Transverse colon (tissue), 4 donors: ENCODE data around the gene GRPEL1.
A peak's percentile ranks its signal among the peaks of the same experiment; 100 is the strongest.

ENCODE experiments used
- EP300 ChIP-seq: sonication (generic); formaldehyde crosslinking; IDR thresholded peaks from one replicate; pipeline ENCODE4 v1.6.1; 2017; ENCODE audit warnings: antibody characterized with exemption, low read depth
- POLR2A ChIP-seq: fragments of 450-650 bp; IDR thresholded peaks from one replicate; pipeline ENCODE4 v1.6.1; 2016; ENCODE audit warnings: antibody characterized with exemption, mild to moderate bottlenecking, moderate library complexity
- POLR2AphosphoS5 ChIP-seq, 3 donors: sonication (generic); formaldehyde crosslinking; IDR thresholded peaks; one replicate each; pipeline ENCODE4 v1.6.1; 2016; ENCODE audit warnings: antibody characterized with exemption in 3 of 3
- TF ChIP-seq, protein P1 (sequence below), 5 experiments: fragments of 200-600 bp in 3 of 5; fragments of 450-650 bp in 2 of 5; sonication (generic) in 3 of 5; IDR thresholded peaks; 1 replicate in 2 of 5; 2 replicates in 3 of 5; pipeline ENCODE4 v1.5.1; 2016 to 2017; ENCODE audit warnings: antibody characterized with exemption in 5 of 5, inconsistent platforms in 3 of 5, mild to moderate bottlenecking in 2 of 5, moderate library complexity in 1 of 5

GRCh38 chr4:7042503-7043283 lies 25.2 kb downstream of the GRPEL1 start:
- TF ChIP-seq, protein P1, sequence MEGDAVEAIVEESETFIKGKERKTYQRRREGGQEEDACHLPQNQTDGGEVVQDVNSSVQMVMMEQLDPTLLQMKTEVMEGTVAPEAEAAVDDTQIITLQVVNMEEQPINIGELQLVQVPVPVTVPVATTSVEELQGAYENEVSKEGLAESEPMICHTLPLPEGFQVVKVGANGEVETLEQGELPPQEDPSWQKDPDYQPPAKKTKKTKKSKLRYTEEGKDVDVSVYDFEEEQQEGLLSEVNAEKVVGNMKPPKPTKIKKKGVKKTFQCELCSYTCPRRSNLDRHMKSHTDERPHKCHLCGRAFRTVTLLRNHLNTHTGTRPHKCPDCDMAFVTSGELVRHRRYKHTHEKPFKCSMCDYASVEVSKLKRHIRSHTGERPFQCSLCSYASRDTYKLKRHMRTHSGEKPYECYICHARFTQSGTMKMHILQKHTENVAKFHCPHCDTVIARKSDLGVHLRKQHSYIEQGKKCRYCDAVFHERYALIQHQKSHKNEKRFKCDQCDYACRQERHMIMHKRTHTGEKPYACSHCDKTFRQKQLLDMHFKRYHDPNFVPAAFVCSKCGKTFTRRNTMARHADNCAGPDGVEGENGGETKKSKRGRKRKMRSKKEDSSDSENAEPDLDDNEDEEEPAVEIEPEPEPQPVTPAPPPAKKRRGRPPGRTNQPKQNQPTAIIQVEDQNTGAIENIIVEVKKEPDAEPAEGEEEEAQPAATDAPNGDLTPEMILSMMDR (IDR thresholded peaks at IDR 0.05): peak in 3 of 5 experiments; percentile 20 to 33 (median 26)
- TF ChIP-seq POLR2AphosphoS5 (IDR thresholded peaks at IDR 0.05): peak in 2 of 3 donors; percentile 20 to 29
- TF ChIP-seq POLR2A: peak; percentile 19
- TF ChIP-seq EP300: no peak
